Measurements from ENCODE around the gene TTC28.

Gene TTC28

DNA sequence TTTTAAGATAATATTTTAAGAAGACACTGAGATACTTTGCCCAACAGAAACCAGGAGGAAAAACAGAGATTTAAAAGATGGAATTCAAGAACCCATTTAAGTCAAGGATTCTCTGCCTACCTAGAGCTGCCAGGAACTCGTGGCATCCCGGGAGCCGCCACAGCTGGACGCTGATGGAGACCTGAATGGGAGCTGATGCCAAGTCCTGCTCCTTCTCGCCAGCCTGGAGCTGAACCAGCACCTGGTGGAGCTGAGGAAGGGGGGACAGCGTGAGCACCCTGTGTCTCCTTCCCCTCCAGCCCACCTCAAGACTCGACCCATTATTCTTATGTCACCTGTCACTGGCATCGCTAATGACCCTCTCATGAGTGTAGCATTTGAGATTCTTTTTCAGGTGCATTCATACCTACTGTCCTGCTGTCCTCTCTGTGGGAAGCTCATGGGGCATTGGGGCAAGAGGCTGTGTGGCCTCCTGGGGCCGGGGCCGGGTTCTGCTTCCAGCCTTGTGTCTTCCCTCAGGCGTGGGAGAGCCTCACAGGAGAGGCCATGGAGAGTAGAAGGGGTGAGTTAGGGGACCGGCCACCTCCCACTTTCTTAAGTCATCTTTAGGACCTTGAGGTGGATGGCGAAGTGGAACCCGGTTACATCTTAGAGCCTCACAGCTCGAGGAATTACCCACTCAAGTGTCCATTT is 689.7 kb downstream of the TTC28 start:
- DNase-seq (ENCODE audit: low read depth in 2 of 2), result no peak

- no peak for DNase-seq (ENCODE audit: low read depth in 2 of 2)
Measured at GRCh38 chr22:27988704-27989103, 690.9 kb downstream of the TTC28 start.

GRCh38 chr22:27987557-27987956 is 692.1 kb downstream of the TTC28 start:
- no peak for DNase-seq (ENCODE audit: low read depth in 2 of 2)

GRCh38 chr22:27986937-27987336 is 692.7 kb downstream of the TTC28 start:
- DNase-seq (ENCODE audit: low read depth in 2 of 2), result no peak

- DNase-seq (ENCODE audit: low read depth in 2 of 2), result no peak
Measured at GRCh38 chr22:27986459-27986858, 693.2 kb downstream of the TTC28 start.

DNA sequence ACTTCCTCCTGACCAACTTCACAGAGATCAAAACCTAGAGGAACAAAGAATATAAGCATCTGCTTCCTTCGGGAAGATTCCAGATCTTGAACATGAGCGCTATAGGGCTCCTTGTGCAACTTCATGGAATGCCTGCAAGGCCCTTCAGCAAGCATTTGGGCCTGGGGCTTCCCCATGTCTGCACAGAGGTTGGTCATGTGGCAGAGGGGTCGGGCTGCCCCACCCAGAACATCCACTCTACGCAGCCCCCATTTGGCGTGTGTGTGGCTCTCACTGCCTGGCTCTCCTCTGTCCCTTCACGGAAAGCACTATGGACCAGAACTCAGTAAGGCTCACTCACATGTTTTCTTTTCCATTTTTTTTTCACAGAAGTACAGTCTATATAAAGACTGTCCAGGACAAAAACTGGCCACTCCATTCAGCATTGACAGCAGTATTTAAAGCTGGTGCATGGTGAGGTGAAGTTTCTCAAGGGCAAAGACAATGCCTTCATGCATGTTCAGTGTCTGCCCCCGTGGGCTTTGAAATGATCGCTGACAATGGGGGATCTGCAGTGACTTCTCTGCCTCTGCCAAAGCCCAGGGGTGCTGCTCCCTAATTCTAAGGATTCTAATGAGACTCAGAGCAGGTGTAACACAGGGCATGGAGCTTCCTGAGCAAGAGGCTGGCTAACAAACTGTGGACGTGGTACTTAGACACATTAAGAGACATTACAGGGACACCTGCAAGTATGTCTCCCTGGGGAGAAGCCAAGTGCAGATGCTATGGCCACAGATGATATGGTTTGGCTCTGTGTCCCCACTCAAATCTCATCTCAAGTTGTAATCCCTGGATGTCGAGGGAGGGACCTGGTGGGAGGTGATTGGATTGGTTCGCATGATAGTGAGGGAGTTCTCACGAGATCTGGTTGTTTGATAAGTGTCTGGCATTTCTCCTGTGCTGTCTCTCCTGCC is 694.0 kb downstream of the TTC28 start:
- no peak for DNase-seq (ENCODE audit: low read depth in 2 of 2)

DNA sequence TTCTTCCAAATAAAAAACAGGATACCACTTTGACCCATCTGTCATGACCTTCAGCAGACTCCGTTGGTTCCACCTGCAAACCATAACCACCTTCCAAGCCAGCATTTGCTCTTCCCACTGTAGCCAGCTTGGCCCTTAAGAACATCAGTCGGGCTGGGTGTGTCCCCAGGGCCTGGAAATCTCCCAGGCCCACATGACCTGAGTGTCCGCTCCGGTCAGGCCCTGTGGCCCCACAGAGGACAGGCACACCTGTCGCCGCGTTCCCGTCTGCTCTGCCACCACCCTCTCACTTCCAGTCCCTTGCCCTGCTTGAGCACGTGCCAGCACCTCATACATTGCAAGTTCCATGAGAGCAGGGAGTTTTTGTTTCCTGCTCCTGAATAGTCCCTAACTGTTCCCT is 694.9 kb downstream of the TTC28 start:
- no peak for DNase-seq (ENCODE audit: low read depth in 2 of 2)

GRCh38 chr22:27984001-27984695 is 695.5 kb downstream of the TTC28 start:
- no peak for DNase-seq (ENCODE audit: low read depth in 2 of 2)

DNA sequence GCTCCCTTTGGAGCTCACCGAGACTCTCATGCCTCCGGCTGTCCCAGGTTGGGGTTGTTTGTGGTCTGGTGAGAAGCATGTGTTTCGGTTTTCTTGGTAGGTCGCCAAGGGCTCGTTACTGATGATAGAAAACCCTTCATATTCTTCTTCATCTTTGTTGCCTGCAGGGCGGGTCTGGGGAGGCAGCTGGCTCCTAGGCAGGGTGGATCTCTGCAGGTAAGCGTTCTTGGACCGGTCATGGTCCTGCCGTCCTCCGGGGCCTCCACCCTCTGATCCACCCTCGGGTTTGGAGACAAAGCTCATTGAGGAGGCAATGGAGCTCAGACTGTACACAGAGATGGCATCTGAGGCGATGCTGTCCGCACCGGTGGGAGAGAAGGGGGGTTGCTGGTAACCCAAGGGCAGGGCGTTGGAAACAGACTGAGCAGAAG is 696.3 kb downstream of the TTC28 start:
- DNase-seq (ENCODE audit: low read depth in 2 of 2), result no peak

GRCh38 chr22:27982630-27983180 is 696.9 kb downstream of the TTC28 start:
- no peak for DNase-seq (ENCODE audit: low read depth in 2 of 2)

- no peak for DNase-seq (ENCODE audit: low read depth in 2 of 2)
Measured at GRCh38 chr22:27982106-27982505, 697.5 kb downstream of the TTC28 start.

- no peak for DNase-seq (ENCODE audit: low read depth in 2 of 2)
Measured at GRCh38 chr22:27980424-27981148, 699.1 kb downstream of the TTC28 start.

DNA sequence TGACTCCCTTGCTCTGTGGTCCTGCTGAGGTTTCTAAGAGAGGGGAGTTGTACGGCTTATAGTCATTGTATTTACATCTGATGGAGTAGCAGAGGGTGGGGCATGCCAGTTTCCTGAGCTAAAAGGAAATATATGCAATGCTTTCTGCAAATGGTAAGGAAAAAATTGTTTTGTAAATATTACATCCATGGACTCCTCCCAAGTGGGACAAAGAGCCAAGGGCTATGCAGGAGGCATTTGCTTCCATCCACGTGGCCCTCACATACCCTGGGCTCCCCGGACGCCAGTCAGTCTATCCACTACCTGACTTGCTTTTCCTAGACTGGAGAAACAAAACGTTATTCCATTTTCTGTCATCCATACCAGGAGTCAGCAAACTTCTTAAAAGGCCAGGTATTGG is 700.8 kb downstream of the TTC28 start:
- DNase-seq (ENCODE audit: low read depth in 2 of 2), result no peak

DNA sequence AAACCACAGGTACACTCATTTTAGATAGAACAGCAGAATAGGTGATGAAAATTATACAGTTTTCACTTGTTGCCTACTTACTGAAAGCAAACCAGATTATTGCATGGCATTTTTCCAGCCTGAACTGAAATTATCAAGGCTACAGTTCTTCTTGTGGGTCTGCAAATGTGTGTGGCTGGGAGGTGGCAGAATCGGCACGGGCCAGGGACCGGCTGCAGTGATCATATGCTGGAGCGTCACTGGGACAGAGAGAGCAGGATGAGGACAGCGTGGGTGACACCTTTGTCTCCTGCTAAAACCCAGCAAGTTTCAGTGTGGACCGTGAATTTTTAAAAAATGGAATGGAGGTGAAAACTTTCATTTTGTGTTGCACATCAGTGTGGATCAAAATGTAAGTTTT is 701.3 kb downstream of the TTC28 start:
- DNase-seq (ENCODE audit: low read depth in 2 of 2), result no peak

DNA sequence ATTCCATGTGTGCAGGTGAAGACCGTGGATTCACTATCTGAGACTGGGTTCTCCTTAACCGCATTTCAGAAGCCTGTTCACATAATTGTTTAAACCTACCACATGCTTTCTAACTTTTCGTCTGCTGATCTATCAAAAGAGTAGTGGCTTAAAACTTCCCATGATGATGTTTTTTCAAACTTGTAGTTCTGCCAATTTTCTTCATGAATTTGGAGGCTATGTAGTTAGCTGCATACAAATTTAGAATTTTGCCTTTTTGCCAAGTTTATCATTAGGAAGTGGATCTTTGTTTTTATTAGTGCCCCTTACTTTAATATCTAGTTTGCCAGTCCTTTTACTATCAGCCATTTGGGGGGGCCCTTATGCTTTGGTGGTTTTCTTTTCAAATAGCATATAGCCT is 703.1 kb downstream of the TTC28 start:
- no peak for DNase-seq (ENCODE audit: low read depth in 2 of 2)

GRCh38 chr22:27975381-27976013 is 704.1 kb downstream of the TTC28 start:
- DNase-seq (ENCODE audit: low read depth in 2 of 2), result no peak

DNA sequence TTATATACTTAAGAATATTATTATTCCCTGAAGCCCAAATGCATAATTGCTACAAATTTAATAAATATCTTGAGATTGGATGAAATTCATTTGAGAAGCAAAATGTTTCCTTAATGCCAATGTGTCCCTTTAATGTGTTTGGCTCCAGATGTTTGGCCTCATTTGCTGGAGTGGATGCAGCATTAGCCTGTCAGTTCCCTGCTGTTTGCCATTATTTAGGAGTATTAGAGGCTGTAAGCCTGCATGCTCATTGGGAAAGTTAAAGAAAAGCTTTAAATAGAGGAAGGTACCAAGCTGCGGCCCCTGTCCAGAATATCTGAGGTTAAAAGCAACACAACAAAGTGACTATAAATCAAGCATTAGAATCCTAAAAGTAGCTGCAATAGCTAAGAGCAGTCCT is 705.8 kb downstream of the TTC28 start:
- no peak for DNase-seq (ENCODE audit: low read depth in 2 of 2)

DNA sequence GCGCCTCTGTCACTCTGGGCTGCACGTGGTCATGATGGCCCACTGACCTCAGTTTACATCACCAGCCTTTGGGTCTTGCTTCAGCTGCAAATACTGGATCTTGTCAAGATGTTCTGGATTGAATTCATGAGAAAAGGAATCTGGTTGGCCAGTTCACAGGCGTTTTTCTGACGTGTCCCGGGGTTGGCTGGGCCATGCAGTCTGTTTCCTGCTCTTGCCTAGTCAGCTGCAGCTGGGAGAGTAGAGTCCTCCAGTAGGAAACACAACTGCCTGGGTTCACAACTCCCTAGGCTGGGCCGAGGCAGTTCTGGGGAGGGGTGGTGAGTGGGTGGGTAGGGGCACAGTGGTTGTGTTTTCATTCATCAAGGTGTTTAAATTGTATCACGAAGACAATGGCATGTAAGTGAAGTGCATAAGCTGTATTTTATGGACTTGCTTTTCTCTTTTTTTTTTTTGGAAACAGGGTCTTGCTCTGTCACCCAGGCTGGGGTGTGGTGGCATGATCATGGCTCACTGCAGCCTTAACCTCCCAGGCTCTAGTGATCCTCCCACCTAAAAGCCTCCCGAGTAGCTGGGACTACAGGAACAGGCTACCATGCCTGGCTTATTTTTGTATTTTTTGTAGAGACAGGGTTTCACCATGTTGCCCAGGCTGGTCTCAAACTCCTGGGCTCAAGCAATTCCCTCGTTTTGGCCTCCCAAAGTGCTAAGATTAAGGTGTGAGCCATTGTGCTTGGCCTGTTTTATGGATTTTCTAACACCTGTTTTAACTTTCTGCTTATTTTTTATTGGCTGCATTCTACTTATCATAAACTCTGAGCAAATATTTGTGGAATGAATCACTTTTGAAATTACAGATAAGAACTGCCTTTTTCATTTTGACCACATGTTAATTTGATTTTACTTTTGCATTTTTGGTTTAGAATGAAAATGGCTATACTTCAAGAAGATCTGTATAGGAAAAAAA is 706.6 kb downstream of the TTC28 start:
- no peak for DNase-seq (ENCODE audit: low read depth in 2 of 2)

DNA sequence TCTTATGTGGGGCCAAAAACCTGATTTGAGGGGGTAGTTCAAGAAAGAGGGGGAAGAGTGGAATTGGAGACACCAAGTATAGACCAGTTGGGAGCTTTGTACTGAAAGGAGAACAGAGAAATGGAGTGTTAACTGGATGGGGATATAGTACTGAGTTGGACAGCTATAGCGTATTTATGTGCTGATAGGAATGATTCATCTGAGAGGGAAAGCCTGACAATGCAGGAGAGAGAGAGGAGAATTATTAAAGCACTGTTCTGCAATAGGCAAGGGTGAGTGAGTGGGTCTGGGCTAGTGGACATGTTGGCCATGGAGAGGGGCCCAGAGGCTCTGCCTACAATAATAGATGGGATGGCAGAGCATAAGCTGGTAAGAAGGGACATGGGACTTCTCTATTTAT is 707.7 kb downstream of the TTC28 start:
- no peak for DNase-seq (ENCODE audit: low read depth in 2 of 2)

Data from activated CD8-positive, alpha-beta memory T cell treated with anti-CD3 and anti-CD28 coated beads for 4 hours (primary cell).